Measurements from ENCODE around the gene ELAC1. TPM values are rescaled to one million over a fixed set of nuclear protein-coding genes. Genes with fewer than 3 reads are reported as not detected.

Gene ELAC1
- polyA plus RNA-seq, 1 donor (not counting 4 experiments of a cell fraction or from before 2014, with no cell fraction given), result 8.3 TPM

DNA sequence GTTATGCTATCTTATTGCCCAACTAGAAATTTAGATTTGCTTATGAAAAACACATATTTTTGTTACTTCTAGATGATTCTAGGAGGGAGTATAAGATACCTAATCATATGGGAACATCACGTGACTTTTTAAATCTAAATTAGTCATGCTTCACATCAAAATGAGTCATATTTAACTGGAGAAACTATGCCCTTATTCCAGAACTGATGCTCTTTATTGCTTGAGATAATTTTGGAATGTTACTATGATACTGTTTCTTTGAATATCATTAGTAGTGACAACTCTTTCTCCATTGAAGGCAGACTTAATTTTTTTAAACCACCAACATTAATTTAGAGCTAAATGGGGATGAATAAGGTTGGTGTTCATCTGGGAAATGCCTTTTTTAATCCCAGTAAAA, 19.9 kb upstream of the ELAC1 start:
- Histone ChIP-seq H4K20me1 (ENCODE audit: control insufficient read depth, extremely low read depth, insufficient read depth, low read length) (no peaks in the 10 kb centered on the region), H3K9me1 (ENCODE audit: control insufficient read depth, extremely low read depth, insufficient read depth, low read length) (no peaks in the 10 kb centered on the region), H3K4me3 (ENCODE audit: control insufficient read depth in 2 of 3, extremely low read depth in 1 of 3, insufficient read depth in 2 of 3, low read depth in 1 of 3, low read length in 3 of 3) (no peak overlapping the region), H3K27me3 (ENCODE audit: control insufficient read depth, extremely low read depth, insufficient read depth, low read length) (no peaks in the 10 kb centered on the region), H3K9ac (ENCODE audit: control insufficient read depth, extremely low read depth, insufficient read depth, low read length) (no peak overlapping the region), H3K27ac (ENCODE audit: control insufficient read depth, insufficient read depth, low read length) (no peak overlapping the region), H3K4me1 (ENCODE audit: control insufficient read depth, extremely low read depth, insufficient read depth, low read length) (no peaks in the 10 kb centered on the region), H3K36me3 (ENCODE audit: control insufficient read depth in 2 of 2, extremely low read depth in 1 of 2, insufficient read depth in 2 of 2, low read length in 2 of 2) (peaks cover 0 to 4% of the 10 kb centered on the region in 2 experiments), H3K9me3 (ENCODE audit: control insufficient read depth, low read depth, low read length) (no peaks in the 10 kb centered on the region), H3K4me2 (ENCODE audit: control insufficient read depth, extremely low read depth, insufficient read depth, low read depth, low read length) (no peak overlapping the region), H3K79me2 (ENCODE audit: control insufficient read depth, insufficient read depth, low read length) (no peaks in the 10 kb centered on the region), H2AFZ (ENCODE audit: control insufficient read depth, low read length) (no peak overlapping the region)
- DNase-seq (ENCODE audit: low read depth, low spot score) (no peak), FAIRE-seq (peak; percentile 57)
- TF ChIP-seq EZH2 (IDR thresholded peaks at IDR 0.05; ENCODE audit: low read length), result no peak
- TF ChIP-seq, protein P1, sequence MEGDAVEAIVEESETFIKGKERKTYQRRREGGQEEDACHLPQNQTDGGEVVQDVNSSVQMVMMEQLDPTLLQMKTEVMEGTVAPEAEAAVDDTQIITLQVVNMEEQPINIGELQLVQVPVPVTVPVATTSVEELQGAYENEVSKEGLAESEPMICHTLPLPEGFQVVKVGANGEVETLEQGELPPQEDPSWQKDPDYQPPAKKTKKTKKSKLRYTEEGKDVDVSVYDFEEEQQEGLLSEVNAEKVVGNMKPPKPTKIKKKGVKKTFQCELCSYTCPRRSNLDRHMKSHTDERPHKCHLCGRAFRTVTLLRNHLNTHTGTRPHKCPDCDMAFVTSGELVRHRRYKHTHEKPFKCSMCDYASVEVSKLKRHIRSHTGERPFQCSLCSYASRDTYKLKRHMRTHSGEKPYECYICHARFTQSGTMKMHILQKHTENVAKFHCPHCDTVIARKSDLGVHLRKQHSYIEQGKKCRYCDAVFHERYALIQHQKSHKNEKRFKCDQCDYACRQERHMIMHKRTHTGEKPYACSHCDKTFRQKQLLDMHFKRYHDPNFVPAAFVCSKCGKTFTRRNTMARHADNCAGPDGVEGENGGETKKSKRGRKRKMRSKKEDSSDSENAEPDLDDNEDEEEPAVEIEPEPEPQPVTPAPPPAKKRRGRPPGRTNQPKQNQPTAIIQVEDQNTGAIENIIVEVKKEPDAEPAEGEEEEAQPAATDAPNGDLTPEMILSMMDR (optimal IDR thresholded peaks at IDR 0.05 in 1 of 3, IDR thresholded peaks at IDR 0.05 in 1 of 3, conservative IDR thresholded peaks at IDR 0.05 in 1 of 3; ENCODE audit: extremely low read depth in 1 of 3, insufficient read depth in 2 of 3, low read length in 3 of 3), result no peak
- dilution Hi-C loops (cut with MboI; ENCODE audit: extremely low pct_ligation_motif_present, low sequenced_read_pairs), result no loop called here

DNA sequence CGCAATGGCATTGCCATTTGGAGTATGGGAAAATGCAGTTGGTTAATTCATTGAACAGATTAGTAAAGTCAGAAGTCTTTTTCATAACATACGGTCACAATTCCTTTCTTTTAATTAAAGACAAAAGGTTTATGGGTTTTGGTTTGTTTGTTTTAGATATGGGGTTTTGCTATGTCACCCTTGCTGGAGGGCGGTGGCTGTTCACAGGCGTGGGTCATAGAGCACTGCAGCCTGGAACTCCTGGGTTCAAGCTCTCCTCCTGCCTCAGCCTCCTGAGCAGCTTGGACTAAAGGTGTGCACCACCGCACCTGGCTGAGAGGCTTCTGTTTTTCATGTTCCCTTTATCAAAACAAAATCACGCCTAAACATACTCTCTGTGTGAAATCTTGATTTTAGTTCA, 18.7 kb upstream of the ELAC1 start:
- dilution Hi-C loops (cut with MboI; ENCODE audit: extremely low pct_ligation_motif_present, low sequenced_read_pairs), result no loop called here
- H3K36me3 ChIP-seq (ENCODE audit: control insufficient read depth in 2 of 2, extremely low read depth in 1 of 2, insufficient read depth in 2 of 2, low read length in 2 of 2), result no peaks in the 10 kb centered on the region

More for the DNA sequence above, 18.7 kb upstream of the ELAC1 start:
- Histone ChIP-seq H3K9me3 (ENCODE audit: control insufficient read depth, low read depth, low read length) (no peaks in the 10 kb centered on the region), H3K4me2 (ENCODE audit: control insufficient read depth, extremely low read depth, insufficient read depth, low read depth, low read length) (no peak overlapping the region), H3K27ac (ENCODE audit: control insufficient read depth, insufficient read depth, low read length) (no peak overlapping the region), H3K4me1 (ENCODE audit: control insufficient read depth, extremely low read depth, insufficient read depth, low read length) (no peaks in the 10 kb centered on the region), H3K9ac (ENCODE audit: control insufficient read depth, extremely low read depth, insufficient read depth, low read length) (no peak overlapping the region), H2AFZ (ENCODE audit: control insufficient read depth, low read length) (no peak overlapping the region), H3K9me1 (ENCODE audit: control insufficient read depth, extremely low read depth, insufficient read depth, low read length) (no peaks in the 10 kb centered on the region), H3K4me3 (ENCODE audit: control insufficient read depth in 2 of 3, extremely low read depth in 1 of 3, insufficient read depth in 2 of 3, low read depth in 1 of 3, low read length in 3 of 3) (no peak overlapping the region), H4K20me1 (ENCODE audit: control insufficient read depth, extremely low read depth, insufficient read depth, low read length) (no peaks in the 10 kb centered on the region), H3K79me2 (ENCODE audit: control insufficient read depth, insufficient read depth, low read length) (no peaks in the 10 kb centered on the region), H3K27me3 (ENCODE audit: control insufficient read depth, extremely low read depth, insufficient read depth, low read length) (no peaks in the 10 kb centered on the region)
- TF ChIP-seq, protein P1 (optimal IDR thresholded peaks at IDR 0.05 in 1 of 3, IDR thresholded peaks at IDR 0.05 in 1 of 3, conservative IDR thresholded peaks at IDR 0.05 in 1 of 3; ENCODE audit: extremely low read depth in 1 of 3, insufficient read depth in 2 of 3, low read length in 3 of 3), result no peak
- TF ChIP-seq EZH2 (IDR thresholded peaks at IDR 0.05; ENCODE audit: low read length), result no peak
- DNase-seq (ENCODE audit: low read depth, low spot score) (no peak), FAIRE-seq (no peak)
